Measurements from ENCODE around the gene TNRC18.

GRCh38 chr7:5435291-5436002 is 11.8 kb upstream of the TNRC18 start:
- TF ChIP-seq CTCF (conservative IDR thresholded peaks at IDR 0.05; ENCODE audit: low read length) (no peak), EZH2phosphoT487 (IDR thresholded peaks at IDR 0.05; ENCODE audit: borderline replicate concordance) (no peak)
